HEK293 (cell line): ENCODE data around the gene ZDHHC8.

Source experiments
- SALL2 ChIP-seq: fragments of 450-650 bp; formaldehyde crosslinking; IDR thresholded peaks from 2 replicates; pipeline ENCODE4 v1.5.0; 2017; ENCODE audit warnings: missing biosample characterization, mild to moderate bottlenecking, missing genetic modification characterization, borderline replicate concordance
- YY1 ChIP-seq: fragments of 450-650 bp; formaldehyde crosslinking; IDR thresholded peaks from 2 replicates; pipeline ENCODE4 v1.5.1; 2018; ENCODE audit warnings: missing biosample characterization, missing genetic modification characterization
- ZBTB1 ChIP-seq: fragments of 450-650 bp; formaldehyde crosslinking; IDR thresholded peaks from 2 replicates; pipeline ENCODE4 v1.5.1; 2016; ENCODE audit warnings: missing biosample characterization, missing genetic modification characterization
- ZNF704 ChIP-seq: fragments of 450-650 bp; formaldehyde crosslinking; IDR thresholded peaks from 2 replicates; pipeline ENCODE4 v1.5.1; 2016; ENCODE audit warnings: missing biosample characterization, missing genetic modification characterization

GRCh38 chr22:20196094-20196842 lies 64.7 kb downstream of the ZDHHC8 start:
- TF ChIP-seq SALL2 (tag by site-specific recombination) (no peak), ZBTB1 (tag by site-specific recombination) (no peak), YY1 (tag by site-specific recombination) (no peak), ZNF704 (tag by site-specific recombination) (no peak)
